Fibroblast of skin of abdomen (primary cell): ENCODE data around the gene FLT1.
A peak's percentile ranks its signal among the peaks of the same experiment; 100 is the strongest.

ENCODE experiments used
- DNase-seq: peaks from one replicate; pipeline ENCODE4 v3.0.0-alpha.2; 2013

Gene FLT1

GRCh38 chr13:28485097-28485496 is 9.8 kb downstream of the FLT1 start:
- no peak for DNase-seq

- DNase-seq, result no peak
Measured at GRCh38 chr13:28483313-28483931, 11.5 kb downstream of the FLT1 start.

GRCh38 chr13:28479005-28479404 is 15.9 kb downstream of the FLT1 start:
- DNase-seq, result no peak

GRCh38 chr13:28478127-28478526 is 16.8 kb downstream of the FLT1 start:
- DNase-seq, result peak; percentile 68

GRCh38 chr13:28477709-28477973 is 17.3 kb downstream of the FLT1 start:
- DNase-seq, result no peak

- DNase-seq, result no peak
Measured at GRCh38 chr13:28476919-28477708, 17.8 kb downstream of the FLT1 start.

- peak; percentile 83 for DNase-seq
Measured at GRCh38 chr13:28475916-28476725, 18.8 kb downstream of the FLT1 start.

GRCh38 chr13:28474491-28475134 is 20.3 kb downstream of the FLT1 start:
- peak; percentile 39 for DNase-seq

GRCh38 chr13:28473044-28473443 is 21.9 kb downstream of the FLT1 start:
- no peak for DNase-seq

- no peak for DNase-seq
Measured at GRCh38 chr13:28471421-28471820, 23.5 kb downstream of the FLT1 start.

- no peak for DNase-seq
Measured at GRCh38 chr13:28470296-28470695, 24.6 kb downstream of the FLT1 start.

- DNase-seq, result no peak
Measured at GRCh38 chr13:28469316-28469715, 25.6 kb downstream of the FLT1 start.

GRCh38 chr13:28468023-28468915 is 26.7 kb downstream of the FLT1 start:
- no peak for DNase-seq

GRCh38 chr13:28467034-28467433 is 27.9 kb downstream of the FLT1 start:
- DNase-seq, result no peak

- DNase-seq, result no peak
Measured at GRCh38 chr13:28466151-28466550, 28.8 kb downstream of the FLT1 start.

GRCh38 chr13:28464861-28465460 is 30.0 kb downstream of the FLT1 start:
- no peak for DNase-seq

GRCh38 chr13:28463481-28463880 is 31.4 kb downstream of the FLT1 start:
- DNase-seq, result no peak

- DNase-seq, result no peak
Measured at GRCh38 chr13:28459911-28460310, 35.0 kb downstream of the FLT1 start.

GRCh38 chr13:28458608-28459007 is 36.3 kb downstream of the FLT1 start:
- DNase-seq, result no peak

- DNase-seq, result no peak
Measured at GRCh38 chr13:28458051-28458450, 36.9 kb downstream of the FLT1 start.

- no peak for DNase-seq
Measured at GRCh38 chr13:28457521-28457920, 37.4 kb downstream of the FLT1 start.
